Bronchial epithelial cell (primary cell): ENCODE data around the gene NPR1. TPM values are rescaled to one million over a fixed set of nuclear protein-coding genes. Genes with fewer than 3 reads are reported as not detected.

Source experiments
- DNase-seq: peaks from one replicate; pipeline ENCODE4 v3.0.0-alpha.2; 2010; ENCODE audit warnings: low read depth
- FAIRE-seq: peaks from 2 replicates; lab custom pipeline; 2011; peaks lifted over from hg19 to GRCh38; lab: Jason Lieb, UNC
- H3K27me3 ChIP-seq: 2 replicates; pipeline ENCODE4 v1.5.1; 2011; ENCODE audit warnings: low read length; ENCODE audit not compliant: control insufficient read depth, insufficient read depth
- H3K36me3 ChIP-seq: 2 replicates; pipeline ENCODE4 v1.5.1; 2011; ENCODE audit warnings: low read length; ENCODE audit not compliant: control insufficient read depth, insufficient read depth
- H3K4me3 ChIP-seq: 2 replicates; pipeline ENCODE4 v1.5.1; 2011; ENCODE audit warnings: mild to moderate bottlenecking, low read depth, low read length, control low read depth
- total RNA-seq: library from RNA; depleted of rRNA; stranded (reverse); fragments of >200 nt; gene quantifications from 2 replicates; pipeline ENCODE4 v1.2.1, GENCODE V29; 2014
- TF ChIP-seq, protein P1 (sequence below): IDR thresholded peaks from 2 replicates; pipeline ENCODE4 v1.5.1; 2011; ENCODE audit warnings: mild to moderate bottlenecking, moderate library complexity, low read length, control low read depth, inconsistent platforms; ENCODE audit not compliant: insufficient read depth, severe bottlenecking

The NPR1 gene
- total RNA-seq, 1 donor from 2014 or later = under 0.01 TPM

DNA sequence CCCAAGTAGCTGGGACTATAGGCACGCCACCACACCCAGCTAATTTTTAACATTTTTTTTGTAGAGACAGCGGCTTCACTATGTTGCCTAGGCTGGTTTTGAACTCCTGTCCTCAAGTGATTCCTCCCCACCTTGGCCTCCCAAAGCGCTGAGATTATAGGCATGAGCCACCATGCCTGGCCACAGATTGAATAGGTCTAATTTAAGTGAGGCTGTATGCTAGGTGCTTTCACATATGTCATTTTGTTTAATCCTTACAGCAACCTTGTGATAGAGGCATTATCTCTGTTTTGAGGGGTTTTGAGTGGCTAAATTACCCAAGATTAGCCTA is 56.6 kb downstream of the NPR1 start:
- Histone ChIP-seq H3K4me3 (no peak overlapping the region), H3K27me3 (no peaks in the 10 kb centered on the region), H3K36me3 (peaks cover 2% of the 10 kb centered on the region)
- TF ChIP-seq, protein P1, sequence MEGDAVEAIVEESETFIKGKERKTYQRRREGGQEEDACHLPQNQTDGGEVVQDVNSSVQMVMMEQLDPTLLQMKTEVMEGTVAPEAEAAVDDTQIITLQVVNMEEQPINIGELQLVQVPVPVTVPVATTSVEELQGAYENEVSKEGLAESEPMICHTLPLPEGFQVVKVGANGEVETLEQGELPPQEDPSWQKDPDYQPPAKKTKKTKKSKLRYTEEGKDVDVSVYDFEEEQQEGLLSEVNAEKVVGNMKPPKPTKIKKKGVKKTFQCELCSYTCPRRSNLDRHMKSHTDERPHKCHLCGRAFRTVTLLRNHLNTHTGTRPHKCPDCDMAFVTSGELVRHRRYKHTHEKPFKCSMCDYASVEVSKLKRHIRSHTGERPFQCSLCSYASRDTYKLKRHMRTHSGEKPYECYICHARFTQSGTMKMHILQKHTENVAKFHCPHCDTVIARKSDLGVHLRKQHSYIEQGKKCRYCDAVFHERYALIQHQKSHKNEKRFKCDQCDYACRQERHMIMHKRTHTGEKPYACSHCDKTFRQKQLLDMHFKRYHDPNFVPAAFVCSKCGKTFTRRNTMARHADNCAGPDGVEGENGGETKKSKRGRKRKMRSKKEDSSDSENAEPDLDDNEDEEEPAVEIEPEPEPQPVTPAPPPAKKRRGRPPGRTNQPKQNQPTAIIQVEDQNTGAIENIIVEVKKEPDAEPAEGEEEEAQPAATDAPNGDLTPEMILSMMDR = no peak
- DNase-seq (no peak), FAIRE-seq (no peak)

DNA sequence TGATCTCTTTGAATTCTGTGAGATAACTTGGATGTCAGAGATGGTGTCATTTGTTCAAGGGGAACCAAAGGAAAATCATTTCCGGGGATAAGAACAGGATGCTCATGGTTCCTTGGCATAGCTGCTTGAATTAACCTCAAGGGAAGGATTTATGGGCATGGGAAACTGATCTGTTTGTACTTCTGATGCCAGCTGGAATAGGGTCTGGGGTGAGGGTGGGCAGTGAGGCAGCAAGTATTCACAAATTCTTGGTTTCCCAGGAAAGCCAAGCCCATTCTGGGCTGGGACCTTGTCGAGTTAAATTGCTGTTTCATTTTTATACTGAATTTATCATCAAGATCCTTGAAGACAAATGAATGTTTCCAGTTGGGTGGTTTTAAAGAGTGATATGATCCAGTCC is 63.5 kb downstream of the NPR1 start:
- TF ChIP-seq, protein P1 = no peak
- no peak for DNase-seq
- H3K4me3 ChIP-seq = no peak overlapping the region
- H3K36me3 ChIP-seq = peaks cover 13% of the 10 kb centered on the region
- H3K27me3 ChIP-seq = no peaks in the 10 kb centered on the region
- FAIRE-seq = no peak

DNA sequence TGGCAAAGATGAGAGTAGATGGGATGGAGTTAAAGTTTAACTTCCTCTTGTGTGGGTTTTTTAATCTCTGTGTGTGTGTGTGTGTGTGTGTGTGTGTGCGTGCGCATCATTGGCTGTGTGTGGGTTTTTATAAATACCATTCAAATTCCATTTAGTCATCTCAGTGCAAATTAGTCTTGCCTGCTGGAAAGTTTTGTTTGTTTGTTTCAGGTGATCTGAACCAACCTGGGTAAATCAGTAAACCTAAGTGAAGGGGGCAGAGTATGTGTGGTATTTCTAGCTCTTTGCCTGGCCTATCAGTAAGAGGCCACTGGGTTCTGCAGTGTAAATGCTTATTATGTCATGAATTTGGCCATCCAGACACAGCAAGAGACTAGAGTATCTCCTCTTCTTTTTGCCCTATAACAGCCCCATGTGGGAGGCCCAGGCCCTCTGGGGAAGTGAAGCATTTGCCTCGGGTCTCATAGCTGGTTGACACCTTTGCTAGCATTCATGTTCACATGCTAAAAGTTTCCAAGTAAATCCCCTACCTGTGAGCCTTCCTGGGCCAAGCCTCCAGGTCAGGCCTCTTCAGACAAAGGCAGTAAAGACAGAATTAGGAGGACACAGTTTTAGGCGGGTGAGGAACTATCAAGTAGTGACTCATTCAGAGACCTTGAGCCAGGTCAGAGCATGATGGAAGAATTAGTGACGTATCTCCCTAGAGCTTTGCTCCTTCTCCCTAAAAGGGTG is 64.1 kb downstream of the NPR1 start:
- Histone ChIP-seq H3K36me3 (peaks cover 11% of the 10 kb centered on the region), H3K27me3 (no peaks in the 10 kb centered on the region), H3K4me3 (no peak overlapping the region)
- FAIRE-seq (no peak), DNase-seq (no peak)
- TF ChIP-seq, protein P1 = no peak

Other genes starting within 250 kb of the NPR1 start
- gene S100A7, start 218.0 kb upstream of the NPR1 start, total RNA-seq = 0.38 TPM in 1 of 2 replicates, not detected in the other
- 2,948 and 3,820 TPM in 2 replicates for gene S100A6, start 142.7 kb upstream of the NPR1 start, total RNA-seq
- gene S100A5, start 137.8 kb upstream of the NPR1 start, total RNA-seq = not detected in 2 replicates
- gene S100A4, start 132.9 kb upstream of the NPR1 start, total RNA-seq = 10.8 and 16.8 TPM in 2 replicates
- gene S100A3, start 129.4 kb upstream of the NPR1 start, total RNA-seq = 2.3 and 26.6 TPM in 2 replicates
- gene S100A2, start 112.8 kb upstream of the NPR1 start, total RNA-seq = 804 and 1,251 TPM in 2 replicates
- 886 and 1,542 TPM in 2 replicates for gene S100A16, start 65.6 kb upstream of the NPR1 start, total RNA-seq
- gene S100A14, start 62.4 kb upstream of the NPR1 start, total RNA-seq = 1,221 and 1,339 TPM in 2 replicates
- gene S100A13, start 51.2 kb upstream of the NPR1 start, total RNA-seq = 44.5 and 69.8 TPM in 2 replicates
- gene S100A1, start 50.3 kb upstream of the NPR1 start, total RNA-seq = not detected in 2 replicates
- gene CHTOP, start 44.6 kb upstream of the NPR1 start, total RNA-seq = 51.9 and 61.2 TPM in 2 replicates
- gene SNAPIN, start 20.0 kb upstream of the NPR1 start, total RNA-seq = 59.5 and 61.4 TPM in 2 replicates
- gene ILF2, start 7.7 kb upstream of the NPR1 start, total RNA-seq = 78.9 and 114 TPM in 2 replicates
- gene INTS3, start 49.4 kb downstream of the NPR1 start, total RNA-seq = 12.6 and 12.7 TPM in 2 replicates
- 4.1 and 7.4 TPM in 2 replicates for gene SLC27A3, start 96.7 kb downstream of the NPR1 start, total RNA-seq
- gene GATAD2B, start 244.3 kb downstream of the NPR1 start, total RNA-seq = 1.8 and 3.7 TPM in 2 replicates